Measurements from ENCODE around the gene CD244.

The CD244 gene

GRCh38 chr1:160830321-160831153 lies 32.1 kb downstream of the CD244 start:
- CTCF ChIA-PET: interaction anchor here (1.2 to 1.6 kb wide), 3 partner anchors 121 to 156 kb away, joined by 3 to 5 read pairs (median 4); no protein-coding TSS in a partner anchor
- peak; percentile 51 for TF ChIP-seq CTCF (IDR thresholded peaks at IDR 0.05; ENCODE audit: insufficient read depth, low read length, missing control alignments)
- no peak for DNase-seq (ENCODE audit: low read depth, low spot score)
- POLR2A ChIA-PET: no interaction called here
- H3K4me3 ChIP-seq (ENCODE audit: low read depth, low read length): no peak overlapping the region

GRCh38 chr1:160829766-160830165 lies 32.9 kb downstream of the CD244 start:
- ChIA-PET POLR2A (no interaction called here), CTCF (no interaction called here)
- no peak overlapping the region for H3K4me3 ChIP-seq (ENCODE audit: low read depth, low read length)
- no peak for DNase-seq (ENCODE audit: low read depth, low spot score)
- no peak for TF ChIP-seq CTCF (IDR thresholded peaks at IDR 0.05; ENCODE audit: insufficient read depth, low read length, missing control alignments)

- DNase-seq (ENCODE audit: low read depth, low spot score): no peak
- no peak for TF ChIP-seq CTCF (IDR thresholded peaks at IDR 0.05; ENCODE audit: insufficient read depth, low read length, missing control alignments)
- ChIA-PET CTCF (no interaction called here), POLR2A (no interaction called here)
- H3K4me3 ChIP-seq (ENCODE audit: low read depth, low read length): no peak overlapping the region
These were observed 35.3 kb downstream of the CD244 start for GRCh38 chr1:160827418-160827817.

DNA sequence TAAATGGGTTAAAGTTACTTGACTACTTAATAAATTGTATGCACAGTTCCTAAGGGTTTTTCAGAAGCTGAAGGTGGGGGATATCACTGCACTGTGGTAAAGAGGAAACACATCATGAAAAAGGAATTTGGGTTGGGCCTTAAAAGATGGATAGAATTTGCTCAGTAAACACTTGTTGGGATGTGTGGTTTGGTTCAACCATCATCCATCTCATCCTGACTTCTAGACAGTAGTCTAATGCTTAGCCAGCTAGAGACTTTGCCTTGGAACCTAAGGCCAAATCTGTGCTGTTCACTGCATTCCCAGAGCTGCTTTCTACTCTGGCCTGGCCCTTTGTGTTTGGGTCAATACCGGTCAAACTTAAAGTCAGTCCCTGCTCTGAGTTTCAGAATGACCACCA lies 36.1 kb downstream of the CD244 start:
- TF ChIP-seq CTCF (IDR thresholded peaks at IDR 0.05; ENCODE audit: insufficient read depth, low read length, missing control alignments): no peak
- no peak overlapping the region for H3K4me3 ChIP-seq (ENCODE audit: low read depth, low read length)
- no peak for DNase-seq (ENCODE audit: low read depth, low spot score)
- CTCF ChIA-PET: no interaction called here
- POLR2A ChIA-PET: no interaction called here

DNA sequence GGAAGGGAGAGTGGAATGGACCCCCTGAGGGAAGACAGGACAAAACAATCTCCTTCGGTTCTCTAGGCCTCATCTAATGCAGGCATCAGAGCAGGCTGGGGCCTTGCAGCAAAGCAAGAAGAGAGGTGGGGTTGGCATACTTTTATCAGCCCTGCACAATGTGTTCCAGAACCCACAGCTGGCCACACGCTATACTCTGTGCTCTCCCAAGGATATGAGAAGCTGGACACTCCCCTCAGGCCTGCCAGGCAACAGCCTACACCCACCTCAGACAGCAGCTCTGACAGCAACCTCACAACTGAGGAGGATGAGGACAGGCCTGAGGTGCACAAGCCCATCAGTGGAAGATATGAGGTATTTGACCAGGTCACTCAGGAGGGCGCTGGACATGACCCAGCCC lies 39.4 kb downstream of the CD244 start:
- CTCF ChIA-PET: interaction anchor here (1.9 kb wide), 1 partner anchor 12 kb away, joined by 5 read pairs; no protein-coding TSS in a partner anchor
- POLR2A ChIA-PET: no interaction called here
- DNase-seq (ENCODE audit: low read depth, low spot score): no peak
- no peak overlapping the region for H3K4me3 ChIP-seq (ENCODE audit: low read depth, low read length)
- no peak for TF ChIP-seq CTCF (IDR thresholded peaks at IDR 0.05; ENCODE audit: insufficient read depth, low read length, missing control alignments)

- TF ChIP-seq CTCF (IDR thresholded peaks at IDR 0.05; ENCODE audit: insufficient read depth, low read length, missing control alignments): no peak
- no peak for DNase-seq (ENCODE audit: low read depth, low spot score)
- CTCF ChIA-PET: interaction anchor here (1.1 kb wide), 2 partner anchors 13 to 169 kb away, joined by 3 to 4 read pairs; no protein-coding TSS in a partner anchor
- H3K4me3 ChIP-seq (ENCODE audit: low read depth, low read length): no peak overlapping the region
- POLR2A ChIA-PET: no interaction called here
These were observed 41.1 kb downstream of the CD244 start for GRCh38 chr1:160821627-160822026.

All from AG04449 (cell line).